Skin epidermis (tissue), 12 donors: ENCODE results near the gene SLIT3.

Source experiments
- H3K27ac ChIP-seq, 21 experiments: fragments of 200-600 bp; sonication (generic) in 11 of 21; one replicate each; pipeline ENCODE4 v1.5.0; 2020; ENCODE audit warnings: mild to moderate bottlenecking in 3 of 21, inconsistent platforms in 2 of 21, moderate library complexity in 2 of 21
- H3K4me3 ChIP-seq, 7 experiments: fragments of 200-600 bp; sonication (generic) in 2 of 7; one replicate each; pipeline ENCODE4 v1.5.0; 2020; ENCODE audit warnings: inconsistent platforms in 2 of 7, mild to moderate bottlenecking in 2 of 7, moderate library complexity in 1 of 7

The SLIT3 gene

DNA sequence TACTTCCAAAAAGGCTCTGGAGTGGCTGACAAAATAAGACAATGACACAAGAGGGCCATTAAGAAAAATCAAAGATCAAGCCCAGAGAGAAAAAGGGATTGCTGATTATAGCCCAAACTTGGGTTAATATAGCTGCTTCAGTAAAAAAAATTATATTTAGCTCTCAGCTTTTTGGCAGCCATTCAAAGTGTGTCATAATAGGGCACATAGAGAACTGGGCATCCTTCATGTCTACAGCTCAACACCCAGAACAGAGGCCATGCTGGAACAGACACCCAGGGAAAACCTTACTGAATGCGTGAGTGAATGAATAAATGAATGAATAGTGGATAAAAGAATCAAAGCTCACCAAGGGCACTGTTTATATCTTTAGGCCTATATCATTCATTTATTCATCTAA lies 110.1 kb downstream of the SLIT3 start:
- no peak overlapping the region for H3K4me3 ChIP-seq

DNA sequence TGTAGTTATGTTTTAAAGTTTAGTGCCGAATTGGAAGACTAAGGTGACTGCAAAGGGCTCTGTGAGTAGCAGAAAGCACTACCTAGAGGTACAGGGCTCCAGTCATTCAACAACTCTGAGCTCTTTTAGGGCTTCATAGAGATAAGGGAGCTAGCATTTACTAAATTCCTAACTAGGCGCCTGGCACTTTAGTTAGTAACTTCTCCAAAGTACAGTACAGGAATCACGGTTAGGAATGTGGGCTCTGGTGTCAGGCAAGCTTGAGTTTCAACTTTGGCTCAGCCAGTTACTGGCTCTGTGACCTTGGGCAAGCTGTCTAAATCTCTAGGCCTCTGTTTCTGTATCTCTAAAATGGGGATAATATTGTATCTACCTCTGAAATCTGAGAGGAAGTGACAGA lies 115.3 kb downstream of the SLIT3 start:
- Histone ChIP-seq H3K27ac (no peak overlapping the region), H3K4me3 (no peak overlapping the region)

More for the DNA sequence above, 110.1 kb downstream of the SLIT3 start:
- no peak overlapping the region for H3K27ac ChIP-seq

DNA sequence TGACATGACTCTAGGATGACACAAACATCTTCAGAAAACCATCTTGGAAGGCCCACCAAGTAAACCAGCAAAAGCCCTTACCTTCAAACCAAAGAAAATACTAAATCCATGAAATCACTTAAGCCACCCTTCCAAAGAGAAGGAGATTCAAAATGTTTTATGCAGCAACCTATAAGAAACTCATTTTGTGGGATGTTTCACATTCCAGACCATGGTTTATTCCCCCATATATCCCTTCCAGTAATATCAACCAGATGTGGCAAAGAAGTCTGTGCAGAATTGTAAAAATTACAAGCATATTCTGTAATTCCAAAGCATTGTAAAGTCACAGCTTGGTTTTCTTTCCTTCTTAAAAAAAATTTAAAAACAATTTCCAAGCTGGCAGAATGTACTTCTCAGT lies 117.4 kb downstream of the SLIT3 start:
- Histone ChIP-seq H3K4me3 (no peak overlapping the region), H3K27ac (no peak overlapping the region)

DNA sequence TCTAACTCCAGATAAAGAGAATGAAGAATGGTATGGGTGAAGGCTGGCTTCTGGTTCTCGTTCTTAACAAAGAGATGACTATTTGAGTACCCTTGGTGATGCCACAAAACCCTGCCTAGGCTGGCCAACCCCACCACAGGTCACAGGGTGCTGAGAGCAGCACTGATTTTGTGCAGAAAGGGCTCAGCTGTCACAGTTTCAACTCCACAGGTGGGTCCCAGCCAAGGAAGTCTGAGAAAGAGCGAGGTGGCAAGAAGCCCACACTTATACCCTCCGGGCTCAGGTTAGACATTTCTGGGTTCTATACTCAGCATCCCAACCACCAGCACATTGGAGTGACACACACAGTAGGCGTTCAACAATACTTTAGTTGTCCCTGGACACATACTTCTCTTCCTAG lies 118.1 kb downstream of the SLIT3 start:
- peak overlapping the region in 1 of 21 experiments; percentile 6 for H3K27ac ChIP-seq

GRCh38 chr5:169181814-169182213 lies 119.1 kb downstream of the SLIT3 start:
- no peak overlapping the region for H3K27ac ChIP-seq

More for the DNA sequence above, 118.1 kb downstream of the SLIT3 start:
- no peak overlapping the region for H3K4me3 ChIP-seq

GRCh38 chr5:169178754-169179153 lies 122.2 kb downstream of the SLIT3 start:
- Histone ChIP-seq H3K4me3 (no peak overlapping the region), H3K27ac (no peak overlapping the region)

More at GRCh38 chr5:169181814-169182213, 119.1 kb downstream of the SLIT3 start:
- H3K4me3 ChIP-seq, result no peak overlapping the region

- Histone ChIP-seq H3K27ac (no peak overlapping the region), H3K4me3 (no peak overlapping the region)
Observed at GRCh38 chr5:169178274-169178673, 122.7 kb downstream of the SLIT3 start.

GRCh38 chr5:169176709-169177694 lies 123.9 kb downstream of the SLIT3 start:
- Histone ChIP-seq H3K27ac (no peak overlapping the region), H3K4me3 (no peak overlapping the region)

GRCh38 chr5:169175733-169176132 lies 125.2 kb downstream of the SLIT3 start:
- no peak overlapping the region for H3K27ac ChIP-seq
- no peak overlapping the region for H3K4me3 ChIP-seq

DNA sequence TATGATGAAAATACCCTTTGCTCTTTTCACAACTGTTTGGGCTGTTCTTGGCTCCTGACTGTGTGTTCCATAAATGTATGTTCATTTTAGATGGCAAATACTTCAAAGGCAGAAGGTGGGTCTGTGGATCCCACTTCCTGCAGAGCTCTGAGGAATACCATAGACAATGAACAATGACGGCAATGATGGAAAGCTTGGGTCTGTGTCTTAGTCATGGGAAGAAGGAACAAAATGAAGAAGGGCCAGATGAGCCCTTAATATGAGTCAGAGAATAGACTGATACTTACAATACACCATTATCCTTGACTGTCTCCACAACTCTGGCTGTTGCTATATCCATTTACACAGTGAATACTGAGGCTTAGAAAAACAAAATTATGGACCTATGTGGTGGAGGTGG lies 126.0 kb downstream of the SLIT3 start:
- Histone ChIP-seq H3K4me3 (no peak overlapping the region), H3K27ac (no peak overlapping the region)

DNA sequence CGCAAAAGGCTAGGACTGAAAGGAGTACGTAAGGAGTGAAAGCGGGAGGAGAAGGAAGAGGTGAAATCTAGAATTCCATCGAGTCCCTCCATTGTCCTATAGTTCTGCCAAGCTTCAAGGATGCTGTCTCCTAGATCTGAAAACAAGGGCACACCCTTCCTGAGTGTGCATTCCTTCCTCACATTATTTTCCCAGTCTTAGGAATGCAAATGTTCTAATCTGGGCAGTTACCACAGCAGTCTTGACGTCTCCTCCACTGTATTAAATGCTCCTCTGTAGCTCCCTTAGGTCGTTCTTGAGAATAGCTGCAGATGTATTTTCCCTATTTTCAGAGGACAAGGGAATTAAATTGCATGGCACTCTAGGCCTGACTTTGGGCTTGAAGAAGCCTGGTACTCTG lies 127.6 kb downstream of the SLIT3 start:
- Histone ChIP-seq H3K4me3 (no peak overlapping the region), H3K27ac (no peak overlapping the region)

- H3K4me3 ChIP-seq, result no peak overlapping the region
- H3K27ac ChIP-seq, result no peak overlapping the region
Observed at GRCh38 chr5:169171515-169171914, 129.4 kb downstream of the SLIT3 start.

GRCh38 chr5:169169783-169170182 lies 131.2 kb downstream of the SLIT3 start:
- H3K4me3 ChIP-seq, result no peak overlapping the region
- H3K27ac ChIP-seq, result no peak overlapping the region

DNA sequence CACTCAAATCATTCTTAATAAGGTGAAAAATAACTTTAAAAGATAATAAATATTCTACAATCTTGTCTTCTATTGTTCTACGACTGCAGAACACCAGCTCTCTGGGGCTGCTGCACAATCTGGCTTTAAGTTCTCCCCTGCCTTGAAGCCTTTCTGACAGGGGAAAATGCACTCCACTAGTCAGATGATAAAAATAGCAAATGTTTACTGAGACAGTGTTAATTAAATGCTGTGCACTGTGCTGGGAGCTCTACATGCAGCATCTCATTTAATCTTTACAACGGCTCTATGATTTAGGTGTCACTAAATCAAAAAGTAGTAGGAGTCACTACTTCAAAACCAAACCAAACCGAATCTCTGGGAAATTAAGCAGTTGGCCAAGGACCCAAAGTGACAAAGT lies 132.7 kb downstream of the SLIT3 start:
- Histone ChIP-seq H3K4me3 (no peak overlapping the region), H3K27ac (no peak overlapping the region)

DNA sequence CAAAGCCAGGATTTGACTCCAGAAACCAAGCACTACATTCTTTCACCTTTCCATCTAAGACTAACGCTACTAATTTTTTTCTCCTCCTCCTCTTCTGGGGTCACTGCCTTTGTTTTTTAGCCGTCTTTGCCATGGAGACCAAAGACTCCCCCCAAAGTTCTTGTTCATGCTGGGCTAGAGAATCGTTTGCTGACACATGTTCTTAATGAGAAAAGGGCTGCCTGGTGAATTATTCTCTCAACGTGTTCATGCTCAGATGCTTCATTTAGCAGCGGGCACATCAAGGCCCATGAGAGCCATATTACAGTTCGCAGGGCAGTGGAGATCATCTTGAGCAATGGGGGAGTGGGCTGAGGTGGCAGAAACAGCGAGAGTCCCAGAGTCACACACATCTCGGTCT lies 134.9 kb downstream of the SLIT3 start:
- H3K4me3 ChIP-seq, result no peak overlapping the region
- no peak overlapping the region for H3K27ac ChIP-seq

- peak overlapping the region in 9 of 21 experiments; percentile 9 to 65 (median 23) for H3K27ac ChIP-seq
- H3K4me3 ChIP-seq, result no peak overlapping the region
Observed at GRCh38 chr5:169165052-169165451, 135.9 kb downstream of the SLIT3 start.

DNA sequence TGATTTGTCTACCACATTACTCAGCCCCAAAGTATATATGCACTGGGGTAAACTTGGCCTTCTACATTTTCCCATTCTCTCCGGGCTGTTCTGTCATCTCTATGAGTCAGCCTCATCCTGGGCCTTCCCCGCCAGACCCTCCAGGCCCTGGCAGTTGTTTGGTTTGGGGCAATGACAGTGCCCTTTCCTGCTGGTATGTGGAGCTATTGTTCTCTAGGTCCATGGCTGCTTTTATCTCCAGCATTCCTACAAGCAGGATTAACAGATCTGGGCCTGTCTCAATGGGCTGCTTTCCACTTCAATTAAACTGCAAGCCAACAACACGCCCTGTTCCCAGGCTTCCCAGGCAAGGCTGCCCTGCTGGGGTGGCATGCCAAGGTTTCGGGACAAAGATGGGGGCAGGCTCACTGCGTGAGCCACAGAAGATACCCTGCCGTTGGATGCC lies 136.4 kb downstream of the SLIT3 start:
- H3K4me3 ChIP-seq, result no peak overlapping the region

GRCh38 chr5:169162407-169162806 lies 138.5 kb downstream of the SLIT3 start:
- H3K4me3 ChIP-seq, result no peak overlapping the region
- H3K27ac ChIP-seq, result peak overlapping the region in 1 of 21 experiments; percentile 36

More for the DNA sequence above, 136.4 kb downstream of the SLIT3 start:
- peak overlapping the region in 9 of 21 experiments; percentile 9 to 65 (median 23) for H3K27ac ChIP-seq

DNA sequence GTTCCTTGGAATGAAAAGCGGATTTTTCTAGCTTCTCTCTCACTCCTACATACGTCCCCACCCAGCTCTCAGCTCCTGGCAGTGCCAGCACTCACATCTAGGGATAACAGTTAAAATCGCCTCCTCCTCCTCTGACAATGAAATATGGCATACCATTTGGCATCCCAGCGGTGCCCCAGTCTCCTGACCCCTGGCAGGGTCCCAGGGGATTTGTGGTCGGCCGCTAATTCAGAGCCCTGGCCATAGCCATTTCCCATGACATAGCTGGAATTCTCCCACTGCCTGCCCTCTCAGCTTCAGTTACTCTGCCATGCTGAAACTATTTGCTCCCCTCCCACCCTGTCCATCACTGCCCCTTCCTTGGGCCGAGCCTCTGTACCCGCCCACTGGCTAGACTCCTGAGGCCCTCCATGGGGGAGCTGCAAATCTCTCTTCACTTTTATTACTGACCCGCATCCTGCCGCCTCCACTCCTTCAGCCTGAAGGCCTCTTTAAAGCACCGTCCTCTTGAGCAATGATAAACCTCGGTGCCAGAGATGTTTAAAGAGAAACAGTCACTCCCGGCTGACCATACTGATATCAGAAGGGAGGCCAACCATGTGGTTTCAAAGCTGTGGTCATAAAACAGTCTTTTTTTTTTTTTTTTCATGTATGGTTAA lies 139.8 kb downstream of the SLIT3 start:
- Histone ChIP-seq H3K27ac (peak overlapping the region in 11 of 21 experiments; percentile 8 to 70 (median 43)), H3K4me3 (no peak overlapping the region)

- H3K27ac ChIP-seq, result peak overlapping the region in 8 of 21 experiments; percentile 9 to 70 (median 50)
- H3K4me3 ChIP-seq, result no peak overlapping the region
Observed at GRCh38 chr5:169160405-169160901, 140.5 kb downstream of the SLIT3 start.
